Activated CD8-positive, alpha-beta memory T cell treated with anti-CD3 and anti-CD28 coated beads, Interleukin-2, amount 10 ng/mL, durations not matched to agents 7 days and 5 days (primary cell): ENCODE results near the gene SKOR2. TPM values are rescaled to one million over a fixed set of nuclear protein-coding genes. Genes with fewer than 3 reads are reported as not detected.

Experiments used
- ATAC-seq: fragments of 150-1000 bp; cut with Tn5 transposase; one replicate; pipeline ENCODE4 v1.10.0; 2021; ENCODE audit warnings: moderate library complexity
- CTCF ChIA-PET: fragments of 350-600 bp; sonication (Branson Sonifier 250); formaldehyde crosslinking; loops from one replicate; lab custom pipeline; 2021; ENCODE audit warnings: antibody characterized with exemption; lab: Charles Lee
- DNase-seq: peaks from one replicate; pipeline ENCODE4 v3.0.0-alpha.2; 2020
- H3K27ac Mint-ChIP-seq: one replicate; pipeline ENCODE4 v1.8.0; 2021; ENCODE audit warnings: mild to moderate bottlenecking, mixed read lengths
- H3K27me3 Mint-ChIP-seq: one replicate; pipeline ENCODE4 v1.8.0; 2021; ENCODE audit warnings: mixed read lengths
- H3K36me3 Mint-ChIP-seq: one replicate; pipeline ENCODE4 v1.8.0; 2021; ENCODE audit warnings: mild to moderate bottlenecking, mixed read lengths
- H3K4me1 Mint-ChIP-seq: one replicate; pipeline ENCODE4 v1.8.0; 2021; ENCODE audit warnings: mixed read lengths
- H3K4me3 Mint-ChIP-seq: one replicate; pipeline ENCODE4 v1.8.0; 2021; ENCODE audit warnings: mild to moderate bottlenecking, moderate library complexity, mixed read lengths
- H3K9me3 Mint-ChIP-seq: one replicate; pipeline ENCODE4 v1.8.0; 2022; ENCODE audit warnings: low read depth, mixed read lengths
- total RNA-seq, 2 experiments: library from RNA; stranded (reverse); gene quantifications; one replicate each; pipeline ENCODE4 v1.2.3, GENCODE V29; 2021

Gene SKOR2
- total RNA-seq, 2 experiments from 2014 or later = not detected

DNA sequence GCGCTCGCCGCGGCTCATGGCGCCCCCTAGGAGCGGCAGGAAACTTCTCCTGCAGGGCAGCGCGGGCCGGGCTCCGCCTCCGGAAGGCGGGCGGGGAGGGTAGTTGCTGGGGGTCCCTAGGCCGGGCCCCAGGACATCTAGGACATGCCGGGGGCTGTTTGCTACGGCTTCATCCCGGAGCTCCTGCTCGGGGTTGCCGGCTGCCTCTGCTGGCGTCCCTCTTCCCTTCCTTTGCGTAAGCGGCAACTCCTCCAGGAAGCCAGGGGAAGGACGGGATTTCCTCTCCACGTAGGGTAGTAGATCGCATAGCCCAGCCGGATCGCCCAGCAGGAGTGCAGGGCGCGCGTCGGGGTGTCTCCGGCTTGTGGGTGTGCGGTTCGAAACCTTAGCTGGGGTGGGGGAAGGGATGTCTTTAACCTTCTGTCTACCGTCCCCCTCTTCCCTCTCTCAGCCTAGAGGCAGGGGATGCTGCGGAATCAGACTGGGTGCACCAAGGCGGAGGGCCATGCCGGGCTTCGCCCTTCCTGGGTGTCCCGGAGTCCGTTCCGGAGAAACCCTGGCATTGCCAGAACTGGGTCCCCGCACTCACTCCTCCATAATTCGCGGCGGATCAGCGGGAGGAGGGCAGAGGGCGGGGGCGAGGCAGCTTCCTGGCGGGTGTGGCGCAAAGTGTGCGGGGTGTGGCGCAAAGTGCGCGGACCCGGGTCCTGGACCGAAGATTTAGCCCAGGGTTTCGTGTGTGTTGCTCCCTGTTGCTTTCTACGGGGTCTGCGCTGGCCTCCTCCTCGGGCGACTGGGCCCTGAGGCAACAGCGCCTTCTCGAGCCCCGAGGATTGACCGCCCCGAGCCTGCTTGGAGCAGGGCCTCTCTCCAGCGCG lies 12.2 kb upstream of the SKOR2 start:
- ATAC-seq (no peak), DNase-seq (no peak)
- no peak overlapping the region for H3K27ac Mint-ChIP-seq
- no peaks in the 10 kb centered on the region for H3K36me3 Mint-ChIP-seq
- peaks cover 78% of the 10 kb centered on the region for H3K27me3 Mint-ChIP-seq
- CTCF ChIA-PET = no interaction called here
- no peak overlapping the region for H3K4me3 Mint-ChIP-seq
- no peaks in the 10 kb centered on the region for H3K9me3 Mint-ChIP-seq
- no peaks in the 10 kb centered on the region for H3K4me1 Mint-ChIP-seq

DNA sequence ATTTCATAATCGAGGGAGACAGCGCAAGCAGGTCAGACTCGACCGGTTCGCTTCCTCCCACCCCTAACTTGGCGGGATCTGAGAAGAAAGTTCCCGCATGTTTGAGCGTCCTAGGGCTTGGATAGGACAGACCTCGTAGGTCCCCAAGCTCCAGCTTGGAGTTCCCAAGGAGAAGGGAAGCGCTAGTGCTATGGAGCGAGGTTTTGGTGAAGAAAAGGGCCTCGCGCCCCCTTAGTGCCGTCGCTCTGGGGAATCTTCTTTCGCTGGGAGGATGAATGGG lies 11.6 kb upstream of the SKOR2 start:
- H3K9me3 Mint-ChIP-seq = no peaks in the 10 kb centered on the region
- H3K4me1 Mint-ChIP-seq = no peaks in the 10 kb centered on the region
- no peaks in the 10 kb centered on the region for H3K36me3 Mint-ChIP-seq
- H3K27ac Mint-ChIP-seq = no peak overlapping the region
- DNase-seq (no peak), ATAC-seq (no peak)
- CTCF ChIA-PET = no interaction called here
- H3K4me3 Mint-ChIP-seq = no peak overlapping the region
- H3K27me3 Mint-ChIP-seq = peaks cover 81% of the 10 kb centered on the region

DNA sequence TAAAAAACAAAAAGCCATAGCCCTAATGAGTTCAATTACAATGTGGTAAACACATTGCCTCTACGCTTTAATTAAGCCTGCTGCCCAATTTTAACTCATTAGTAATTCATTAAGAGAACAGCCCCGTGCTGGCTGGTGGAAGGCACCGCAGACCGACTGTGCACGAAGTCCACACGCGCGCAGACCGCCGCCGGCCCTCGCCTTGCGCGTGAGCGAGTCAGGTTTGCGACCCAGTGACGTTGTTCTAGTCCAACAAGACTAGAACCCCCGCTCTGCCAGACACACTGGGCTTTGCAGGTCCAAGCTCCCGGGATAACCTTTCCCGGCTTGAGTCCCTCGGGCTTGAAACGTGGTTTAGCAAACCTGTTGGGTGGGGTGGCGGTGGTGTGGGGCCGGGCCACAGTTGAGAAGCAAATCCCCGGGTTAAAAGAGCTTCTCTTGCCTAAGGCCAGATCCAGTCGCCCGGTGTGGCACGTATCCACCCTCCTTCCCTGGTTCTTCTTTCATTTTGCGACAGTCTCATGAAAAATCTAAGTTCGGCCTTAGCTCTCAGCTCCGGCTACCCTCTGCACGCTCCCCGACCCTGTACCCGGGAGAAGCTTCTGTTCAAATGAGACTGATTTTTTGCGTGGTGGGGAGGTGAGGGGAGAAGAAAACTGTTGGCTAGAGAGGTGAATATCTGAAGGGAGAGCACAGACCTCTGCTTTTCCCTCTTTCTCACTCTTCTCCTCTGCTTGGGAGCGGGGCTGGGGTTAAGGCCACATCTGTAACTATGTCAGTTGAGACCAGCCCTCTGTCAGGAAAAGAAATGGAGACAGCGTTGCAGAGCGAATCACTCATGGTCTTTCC lies 11.1 kb upstream of the SKOR2 start:
- ATAC-seq = no peak
- Mint-ChIP-seq H3K4me1 (no peaks in the 10 kb centered on the region), H3K36me3 (no peaks in the 10 kb centered on the region), H3K27ac (no peak overlapping the region), H3K4me3 (no peak overlapping the region), H3K9me3 (no peaks in the 10 kb centered on the region), H3K27me3 (peaks cover 81% of the 10 kb centered on the region)
- CTCF ChIA-PET = interaction anchor here (1.2 kb wide), 1 partner anchor 15 kb away, joined by 3 read pairs; no protein-coding TSS in a partner anchor
- no peak for DNase-seq

GRCh38 chr18:47261902-47262300 lies 10.4 kb upstream of the SKOR2 start:
- no peak for ATAC-seq
- no peaks in the 10 kb centered on the region for H3K9me3 Mint-ChIP-seq
- DNase-seq = no peak
- H3K27ac Mint-ChIP-seq = no peak overlapping the region
- no peaks in the 10 kb centered on the region for H3K36me3 Mint-ChIP-seq
- no peaks in the 10 kb centered on the region for H3K4me1 Mint-ChIP-seq
- peaks cover 84% of the 10 kb centered on the region for H3K27me3 Mint-ChIP-seq
- H3K4me3 Mint-ChIP-seq = no peak overlapping the region
- CTCF ChIA-PET = interaction anchor here (1.2 kb wide), 1 partner anchor 14 kb away, joined by 3 read pairs; no protein-coding TSS in a partner anchor

DNA sequence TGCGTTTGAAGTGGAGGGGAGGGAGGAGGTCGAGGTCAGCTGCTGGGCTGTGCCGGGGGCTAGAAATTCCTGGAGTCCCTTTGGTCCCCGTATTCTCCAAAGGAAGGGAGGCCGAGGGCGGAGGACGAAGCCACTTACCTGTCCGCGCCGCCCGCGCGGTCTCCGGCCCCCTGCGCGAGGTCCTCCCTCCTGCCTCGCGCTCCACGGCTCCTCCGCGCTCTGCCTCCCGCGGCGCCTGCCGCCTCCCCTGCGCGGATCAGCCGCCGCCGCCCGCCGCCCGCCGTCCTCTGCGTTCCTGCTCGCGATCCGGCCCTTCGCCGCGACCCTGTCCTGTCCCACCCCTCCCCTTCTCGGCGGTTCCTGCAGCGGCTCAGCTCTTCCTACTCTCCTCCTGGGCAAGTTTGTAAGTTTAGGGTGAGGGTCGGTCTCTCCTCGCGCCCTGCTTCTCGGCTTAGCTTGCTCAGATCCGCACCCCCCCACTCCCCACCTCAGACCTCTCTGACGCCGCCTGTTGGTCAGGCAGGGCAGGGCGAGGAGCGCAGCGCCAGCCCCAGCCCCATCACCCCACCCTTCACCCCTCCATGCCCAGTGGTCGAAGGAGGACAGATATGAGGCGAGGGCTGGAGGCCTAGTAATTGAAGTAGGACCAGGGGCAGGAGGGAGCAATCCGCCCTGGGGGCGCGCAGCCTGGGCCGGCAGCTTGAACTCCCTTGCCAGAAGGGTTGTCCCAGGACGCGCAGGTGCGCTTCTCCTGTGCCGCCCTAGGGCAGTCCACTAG lies 9.7 kb upstream of the SKOR2 start:
- CTCF ChIA-PET = interaction anchor here (1.2 kb wide), 1 partner anchor 13 kb away, joined by 3 read pairs; no protein-coding TSS in a partner anchor
- H3K9me3 Mint-ChIP-seq = no peaks in the 10 kb centered on the region
- ATAC-seq = no peak

GRCh38 chr18:47260120-47260923 lies 8.9 kb upstream of the SKOR2 start:
- CTCF ChIA-PET = no interaction called here
- DNase-seq (peak; percentile 47), ATAC-seq (no peak)
- H3K4me1 Mint-ChIP-seq = no peaks in the 10 kb centered on the region
- no peaks in the 10 kb centered on the region for H3K36me3 Mint-ChIP-seq
- no peak overlapping the region for H3K4me3 Mint-ChIP-seq
- H3K27ac Mint-ChIP-seq = no peak overlapping the region
- no peaks in the 10 kb centered on the region for H3K9me3 Mint-ChIP-seq
- peaks cover 93% of the 10 kb centered on the region for H3K27me3 Mint-ChIP-seq

More for the DNA sequence above, 9.7 kb upstream of the SKOR2 start:
- Mint-ChIP-seq H3K4me1 (no peaks in the 10 kb centered on the region), H3K4me3 (no peak overlapping the region), H3K36me3 (no peaks in the 10 kb centered on the region), H3K27ac (no peak overlapping the region), H3K27me3 (peaks cover 92% of the 10 kb centered on the region)
- DNase-seq = no peak

- H3K27ac Mint-ChIP-seq = no peak overlapping the region
- H3K9me3 Mint-ChIP-seq = no peaks in the 10 kb centered on the region
- no peak for ATAC-seq
- CTCF ChIA-PET = no interaction called here
- no peak overlapping the region for H3K4me3 Mint-ChIP-seq
- no peaks in the 10 kb centered on the region for H3K4me1 Mint-ChIP-seq
- DNase-seq = peak; percentile 47
- peaks cover 91% of the 10 kb centered on the region for H3K27me3 Mint-ChIP-seq
- no peaks in the 10 kb centered on the region for H3K36me3 Mint-ChIP-seq
Observed at GRCh38 chr18:47254341-47254939, 3.0 kb upstream of the SKOR2 start.

DNA sequence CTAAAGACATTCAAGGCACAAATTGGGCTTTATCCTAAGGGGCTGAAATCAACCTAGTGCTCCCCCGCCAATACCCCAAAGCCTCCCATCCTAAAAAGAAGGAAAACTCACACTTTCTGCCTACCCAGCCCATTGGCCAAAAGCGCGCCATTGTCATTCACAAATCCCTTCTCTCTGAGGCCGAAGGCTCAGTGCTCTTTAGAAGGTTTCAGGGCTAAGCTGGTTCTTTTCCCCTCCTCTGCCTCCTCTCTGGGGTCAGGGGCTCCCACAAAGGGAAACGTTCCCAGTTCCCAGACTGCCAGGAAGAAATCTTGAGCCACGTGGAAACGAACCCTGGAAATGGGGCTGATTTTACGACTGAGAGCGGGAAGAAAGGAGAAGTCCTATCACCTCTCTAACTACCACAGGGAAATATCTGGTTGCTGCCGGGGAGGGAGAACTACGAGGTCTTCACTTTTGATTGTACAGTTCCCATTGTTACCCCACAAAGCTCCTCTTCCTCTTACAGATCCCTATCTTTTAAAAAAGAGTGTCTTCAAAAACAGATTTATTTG lies 1.7 kb upstream of the SKOR2 start:
- no peak for ATAC-seq
- H3K4me3 Mint-ChIP-seq = no peak overlapping the region
- no peak overlapping the region for H3K27ac Mint-ChIP-seq
- CTCF ChIA-PET = no interaction called here
- no peak for DNase-seq
- H3K27me3 Mint-ChIP-seq = peaks cover 91% of the 10 kb centered on the region
- peaks cover 3% of the 10 kb centered on the region for H3K4me1 Mint-ChIP-seq
- peaks cover 5% of the 10 kb centered on the region for H3K36me3 Mint-ChIP-seq
- peaks cover 3% of the 10 kb centered on the region for H3K9me3 Mint-ChIP-seq

- H3K27ac Mint-ChIP-seq = peak overlapping the region; percentile 37
- CTCF ChIA-PET = interaction anchor here (1.1 kb wide), 1 partner anchor 498 kb away, joined by 3 read pairs; no protein-coding TSS in a partner anchor
- H3K4me1 Mint-ChIP-seq = peaks cover 3% of the 10 kb centered on the region
- no peak overlapping the region for H3K4me3 Mint-ChIP-seq
- ATAC-seq (no peak), DNase-seq (no peak)
- H3K36me3 Mint-ChIP-seq = peaks cover 9% of the 10 kb centered on the region
- H3K9me3 Mint-ChIP-seq = peaks cover 3% of the 10 kb centered on the region
- peaks cover 79% of the 10 kb centered on the region for H3K27me3 Mint-ChIP-seq
Observed at GRCh38 chr18:47250391-47251046, 941 bp downstream of the SKOR2 start.

DNA sequence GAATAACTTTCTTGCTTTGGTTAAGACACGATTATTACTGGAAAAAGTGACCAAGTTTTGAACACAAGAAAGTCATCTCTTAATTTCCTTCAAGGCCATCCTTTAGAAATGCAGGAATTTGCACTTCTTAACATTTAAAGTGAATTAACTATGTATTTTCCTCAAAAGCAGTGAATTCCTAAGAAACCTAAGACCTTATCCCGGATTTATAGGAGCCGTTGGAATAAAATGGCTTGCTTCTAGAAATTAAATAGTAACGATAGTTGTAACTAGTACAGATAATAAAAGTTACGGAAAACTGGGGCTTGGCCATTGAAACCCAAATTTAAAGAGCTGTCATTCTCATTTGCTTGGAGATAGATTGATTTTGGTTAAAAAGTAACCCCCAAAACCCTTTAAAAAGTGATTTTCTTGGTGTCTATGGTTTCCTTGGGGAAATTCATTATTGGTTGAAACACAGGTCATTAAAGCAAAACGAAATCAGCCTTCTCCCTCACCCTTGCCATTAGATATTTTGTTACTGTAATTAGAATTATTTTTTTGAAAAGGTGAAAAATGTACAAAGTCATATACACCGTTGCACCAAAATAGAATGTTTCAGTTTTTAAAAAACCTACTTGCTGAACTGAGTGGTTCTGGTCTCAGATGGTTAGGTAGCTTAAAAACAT lies 2.0 kb downstream of the SKOR2 start:
- peaks cover 79% of the 10 kb centered on the region for H3K27me3 Mint-ChIP-seq
- peaks cover 3% of the 10 kb centered on the region for H3K4me1 Mint-ChIP-seq
- DNase-seq (no peak), ATAC-seq (no peak)
- H3K9me3 Mint-ChIP-seq = peaks cover 3% of the 10 kb centered on the region
- CTCF ChIA-PET = interaction anchor here (1.1 kb wide), 1 partner anchor 499 kb away, joined by 3 read pairs; no protein-coding TSS in a partner anchor
- H3K36me3 Mint-ChIP-seq = peaks cover 9% of the 10 kb centered on the region
- H3K4me3 Mint-ChIP-seq = no peak overlapping the region
- peak overlapping the region; percentile 56 for H3K27ac Mint-ChIP-seq

DNA sequence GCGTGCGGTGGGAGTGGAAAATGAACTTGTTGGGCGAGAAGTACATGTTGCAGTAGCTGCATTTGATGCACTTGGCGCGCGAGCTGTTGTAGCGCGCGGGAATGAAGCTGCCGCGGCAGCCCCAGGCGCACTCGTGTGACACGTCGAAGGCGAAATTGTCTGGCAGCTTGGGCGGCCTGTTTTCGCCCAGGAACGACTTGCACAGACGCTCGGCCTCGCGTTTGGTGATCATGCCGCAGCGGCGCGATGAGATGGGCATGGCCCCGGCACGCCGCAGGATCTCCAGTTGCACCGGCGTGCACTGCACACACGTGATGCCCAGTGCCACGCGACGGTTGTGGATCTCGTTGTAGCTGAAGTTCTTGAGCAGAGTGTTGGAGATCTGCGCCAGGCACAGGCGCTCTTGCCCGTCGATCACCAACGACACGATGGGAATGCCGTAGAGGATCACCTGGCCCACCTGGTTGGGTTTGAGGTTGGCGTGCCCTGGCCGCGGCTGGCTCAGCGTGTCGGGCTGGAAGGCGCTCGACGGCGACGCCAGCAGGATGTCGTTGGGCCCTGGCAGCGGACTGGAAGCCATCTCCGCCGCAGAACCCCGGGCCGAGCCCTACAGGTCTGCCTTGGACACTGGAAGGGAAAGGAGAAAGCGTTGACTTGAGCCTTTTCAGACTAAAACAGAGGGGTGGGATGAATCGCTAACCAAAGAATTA lies 2.7 kb downstream of the SKOR2 start:
- peak overlapping the region; percentile 10 for H3K4me3 Mint-ChIP-seq

More for the DNA sequence above, 2.7 kb downstream of the SKOR2 start:
- CTCF ChIA-PET = interaction anchor here (1.6 kb wide), 1 partner anchor 13 kb away, joined by 3 read pairs; no protein-coding TSS in a partner anchor
- Mint-ChIP-seq H3K36me3 (peaks cover 9% of the 10 kb centered on the region), H3K9me3 (peaks cover 3% of the 10 kb centered on the region), H3K27ac (peak overlapping the region; percentile 57), H3K27me3 (peaks cover 79% of the 10 kb centered on the region), H3K4me1 (peaks cover 3% of the 10 kb centered on the region)
- no peak for ATAC-seq
- DNase-seq = no peak
